HG02840 (cell line): ENCODE results near the gene TERT.
"Not testable (repeated sequence)": the region's sequence is repeated elsewhere in the genome, so short reads cannot be mapped to it uniquely, and the experiment has no call there.

Source experiments
- ATAC-seq: cut with Tn5 transposase; IDR thresholded peaks from one replicate; pipeline ENCODE4 v1.9.1; 2021; ENCODE audit warnings: mild to moderate bottlenecking, moderate library complexity, moderate number of reproducible peaks; ENCODE audit not compliant: unreplicated experiment, low FRiP score

Gene TERT

GRCh38 chr5:1294835-1295649, at the start of gene TERT:
Gene TERT (minus strand): TSS chr5:1295068. CDS start chr5:1294989, 79 bp downstream.
- ATAC-seq = no peak

GRCh38 chr5:1343931-1344901, 49.3 kb upstream of the TERT start:
- ATAC-seq = peak; percentile 34

- ATAC-seq = no peak
Observed at GRCh38 chr5:1343315-1343751, 48.5 kb upstream of the TERT start.

GRCh38 chr5:1342711-1343110, 47.8 kb upstream of the TERT start:
- not testable (repeated sequence) for ATAC-seq

GRCh38 chr5:1342268-1342667, 47.4 kb upstream of the TERT start:
- ATAC-seq = no peak

GRCh38 chr5:1341863-1342262, 47.0 kb upstream of the TERT start:
- ATAC-seq = no peak

GRCh38 chr5:1339818-1340210, 44.9 kb upstream of the TERT start:
- not testable (repeated sequence) for ATAC-seq

- not testable (repeated sequence) for ATAC-seq
Observed at GRCh38 chr5:1339139-1339817, 44.4 kb upstream of the TERT start.

- ATAC-seq = no peak
Observed at GRCh38 chr5:1338506-1339070, 43.7 kb upstream of the TERT start.

GRCh38 chr5:1338196-1338490, 43.3 kb upstream of the TERT start:
- ATAC-seq = no peak

GRCh38 chr5:1337489-1338195, 42.8 kb upstream of the TERT start:
- ATAC-seq = no peak

GRCh38 chr5:1336749-1337488, 42.1 kb upstream of the TERT start:
- no peak for ATAC-seq

GRCh38 chr5:1336106-1336561, 41.3 kb upstream of the TERT start:
- no peak for ATAC-seq

- no peak for ATAC-seq
Observed at GRCh38 chr5:1335540-1336095, 40.8 kb upstream of the TERT start.

GRCh38 chr5:1334831-1335539, 40.1 kb upstream of the TERT start:
- ATAC-seq = no peak

GRCh38 chr5:1333986-1334385, 39.1 kb upstream of the TERT start:
- ATAC-seq = no peak

GRCh38 chr5:1333286-1333685, 38.4 kb upstream of the TERT start:
- ATAC-seq = not testable (repeated sequence)

GRCh38 chr5:1332461-1333001, 37.7 kb upstream of the TERT start:
- no peak for ATAC-seq
